Hepatocyte (in vitro differentiated cells): Measurements from ENCODE around the gene F13A1.

Experiments
- EZH2 ChIP-seq: fragments of 200-600 bp; sonication (generic); IDR thresholded peaks from 2 replicates; pipeline ENCODE4 v1.6.1; 2016; ENCODE audit warnings: antibody characterized with exemption, mild to moderate bottlenecking, borderline replicate concordance
- TF ChIP-seq, protein P1 (sequence below): fragments of 200-600 bp; sonication (generic); IDR thresholded peaks from 2 replicates; pipeline ENCODE4 v1.5.1; 2016; ENCODE audit warnings: antibody characterized with exemption, mild to moderate bottlenecking; ENCODE audit not compliant: poor library complexity

DNA sequence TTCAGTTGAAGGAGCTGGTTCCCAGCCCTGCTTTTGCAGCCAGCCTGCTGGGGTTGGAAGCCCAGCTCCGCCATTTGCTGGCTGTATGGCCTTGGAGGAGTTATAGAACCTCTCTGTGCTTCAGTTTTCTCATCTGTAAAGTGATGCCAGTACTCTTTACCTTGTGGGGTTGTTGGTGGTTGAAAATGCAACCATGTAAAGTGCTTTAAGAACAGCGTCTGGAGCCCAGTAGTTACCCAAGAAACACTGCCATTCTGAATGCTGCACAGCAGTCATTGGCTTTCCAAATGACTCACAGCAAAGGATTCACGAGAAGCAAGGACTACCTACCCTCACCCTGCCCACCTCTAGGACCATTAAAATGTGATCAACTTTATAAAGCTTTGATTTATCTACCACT lies 154.4 kb downstream of the F13A1 start:
- TF ChIP-seq, protein P1, sequence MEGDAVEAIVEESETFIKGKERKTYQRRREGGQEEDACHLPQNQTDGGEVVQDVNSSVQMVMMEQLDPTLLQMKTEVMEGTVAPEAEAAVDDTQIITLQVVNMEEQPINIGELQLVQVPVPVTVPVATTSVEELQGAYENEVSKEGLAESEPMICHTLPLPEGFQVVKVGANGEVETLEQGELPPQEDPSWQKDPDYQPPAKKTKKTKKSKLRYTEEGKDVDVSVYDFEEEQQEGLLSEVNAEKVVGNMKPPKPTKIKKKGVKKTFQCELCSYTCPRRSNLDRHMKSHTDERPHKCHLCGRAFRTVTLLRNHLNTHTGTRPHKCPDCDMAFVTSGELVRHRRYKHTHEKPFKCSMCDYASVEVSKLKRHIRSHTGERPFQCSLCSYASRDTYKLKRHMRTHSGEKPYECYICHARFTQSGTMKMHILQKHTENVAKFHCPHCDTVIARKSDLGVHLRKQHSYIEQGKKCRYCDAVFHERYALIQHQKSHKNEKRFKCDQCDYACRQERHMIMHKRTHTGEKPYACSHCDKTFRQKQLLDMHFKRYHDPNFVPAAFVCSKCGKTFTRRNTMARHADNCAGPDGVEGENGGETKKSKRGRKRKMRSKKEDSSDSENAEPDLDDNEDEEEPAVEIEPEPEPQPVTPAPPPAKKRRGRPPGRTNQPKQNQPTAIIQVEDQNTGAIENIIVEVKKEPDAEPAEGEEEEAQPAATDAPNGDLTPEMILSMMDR = no peak
- TF ChIP-seq EZH2 = no peak
